ENCODE results near the gene IL13. TPM values are rescaled to one million over a fixed set of nuclear protein-coding genes. Genes with fewer than 3 reads are reported as not detected.

The IL13 gene
- total RNA-seq, 1 experiment from 2014 or later, result not detected

DNA sequence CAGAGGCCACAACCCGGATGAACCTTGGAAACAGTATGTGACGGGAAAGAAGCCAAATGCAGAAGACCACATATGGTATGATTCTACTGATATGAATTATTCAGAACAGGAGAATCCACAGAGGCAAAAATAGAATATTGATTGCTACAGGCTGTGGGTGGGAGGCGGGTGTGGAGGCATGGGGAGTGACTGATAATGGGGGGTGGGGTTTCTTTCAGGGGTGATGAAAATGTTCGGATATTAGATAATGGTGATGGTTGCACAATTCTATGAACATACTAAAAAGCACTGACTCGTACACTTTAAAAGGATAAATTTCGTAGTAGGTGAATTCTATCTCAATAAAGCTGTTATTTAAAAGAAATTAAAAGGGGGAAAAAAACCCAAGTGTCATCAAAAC lies 26.5 kb downstream of the IL13 start:
- no peak overlapping the region for H4K91ac ChIP-seq (ENCODE audit: insufficient read length, low read depth, low read length)
- H3K18ac ChIP-seq (ENCODE audit: insufficient read length, low read depth, low read length), result no peak overlapping the region
- H3K27me3 ChIP-seq (ENCODE audit: insufficient read depth, low read length), result no peaks in the 10 kb centered on the region
- H3K4me1 ChIP-seq (ENCODE audit: insufficient read depth, low read length), result no peaks in the 10 kb centered on the region
- TF ChIP-seq, protein P1, sequence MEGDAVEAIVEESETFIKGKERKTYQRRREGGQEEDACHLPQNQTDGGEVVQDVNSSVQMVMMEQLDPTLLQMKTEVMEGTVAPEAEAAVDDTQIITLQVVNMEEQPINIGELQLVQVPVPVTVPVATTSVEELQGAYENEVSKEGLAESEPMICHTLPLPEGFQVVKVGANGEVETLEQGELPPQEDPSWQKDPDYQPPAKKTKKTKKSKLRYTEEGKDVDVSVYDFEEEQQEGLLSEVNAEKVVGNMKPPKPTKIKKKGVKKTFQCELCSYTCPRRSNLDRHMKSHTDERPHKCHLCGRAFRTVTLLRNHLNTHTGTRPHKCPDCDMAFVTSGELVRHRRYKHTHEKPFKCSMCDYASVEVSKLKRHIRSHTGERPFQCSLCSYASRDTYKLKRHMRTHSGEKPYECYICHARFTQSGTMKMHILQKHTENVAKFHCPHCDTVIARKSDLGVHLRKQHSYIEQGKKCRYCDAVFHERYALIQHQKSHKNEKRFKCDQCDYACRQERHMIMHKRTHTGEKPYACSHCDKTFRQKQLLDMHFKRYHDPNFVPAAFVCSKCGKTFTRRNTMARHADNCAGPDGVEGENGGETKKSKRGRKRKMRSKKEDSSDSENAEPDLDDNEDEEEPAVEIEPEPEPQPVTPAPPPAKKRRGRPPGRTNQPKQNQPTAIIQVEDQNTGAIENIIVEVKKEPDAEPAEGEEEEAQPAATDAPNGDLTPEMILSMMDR (conservative IDR thresholded peaks at IDR 0.05), result no peak
- H2BK20ac ChIP-seq (ENCODE audit: low read depth, low read length, poor library complexity, severe bottlenecking), result no peak overlapping the region
- H3K36me3 Mint-ChIP-seq (ENCODE audit: insufficient read depth in 1 of 3, low read depth in 3 of 3), result no peaks in the 10 kb centered on the region
- no peak overlapping the region for H2BK12ac ChIP-seq (ENCODE audit: insufficient read length, low read depth, low read length)
- H2BK120ac ChIP-seq (ENCODE audit: low read depth, low read length, poor library complexity, severe bottlenecking), result no peak overlapping the region
- no peaks in the 10 kb centered on the region for H3K79me1 ChIP-seq (ENCODE audit: insufficient read depth, low read depth, low read length, poor library complexity, severe bottlenecking)
- no peak overlapping the region for H3K14ac ChIP-seq (ENCODE audit: insufficient read depth, low read length)
- H2BK5ac ChIP-seq (ENCODE audit: insufficient read length, low read length), result no peak overlapping the region
- no peak overlapping the region for H2AK5ac ChIP-seq (ENCODE audit: insufficient read length, low read length)
- H4K8ac ChIP-seq (replicated peaks; ENCODE audit: insufficient read length, low read depth, low read length), result no peak overlapping the region
- H4K5ac ChIP-seq (ENCODE audit: insufficient read length, low read depth, low read length), result no peak overlapping the region
- no peak overlapping the region for H3K9ac ChIP-seq (ENCODE audit: extremely low read depth, insufficient read length, low read length)
- no peak overlapping the region for H3T11ph ChIP-seq (ENCODE audit: low read length)
- H3K56ac ChIP-seq (ENCODE audit: insufficient read length, low read depth, low read length), result no peak overlapping the region
- H3K4me2 ChIP-seq (ENCODE audit: insufficient read depth, insufficient read length, low read length), result no peak overlapping the region
- WGBS (ENCODE audit: extremely low coverage, insufficient read length, low lambda C conversion rate), result no CpG with 5 or more reads among the region's 6 CpGs
- no peaks in the 10 kb centered on the region for H3K27me3 Mint-ChIP-seq (ENCODE audit: low read depth)
- H3K4me1 Mint-ChIP-seq, result peaks cover 4 to 8% of the 10 kb centered on the region in 2 experiments; a peak in 1 of 4 replicates
- no peak overlapping the region for H2AFZ ChIP-seq (ENCODE audit: low read length)
- no peaks in the 10 kb centered on the region for H3K23me2 ChIP-seq (ENCODE audit: insufficient read length, low read depth, low read length, poor library complexity, severe bottlenecking)
- no peak overlapping the region for H3K27ac ChIP-seq (ENCODE audit: insufficient read length, low read depth, low read length)
- no peaks in the 10 kb centered on the region for H3K9me3 Mint-ChIP-seq
- no peaks in the 10 kb centered on the region for H3K79me2 ChIP-seq (ENCODE audit: insufficient read depth, low read length)
- no peak overlapping the region for H3K4ac ChIP-seq (ENCODE audit: low read depth, low read length)
- no peak overlapping the region for H3K4me3 Mint-ChIP-seq
- no peak overlapping the region for H3K23ac ChIP-seq (ENCODE audit: insufficient read length, low read depth, low read length)
- no peaks in the 10 kb centered on the region for H3K9me3 ChIP-seq (ENCODE audit: control insufficient read depth, low read depth, low read length)
- DNase-seq, result no peak
- no peak overlapping the region for H3K27ac Mint-ChIP-seq
- H4K20me1 ChIP-seq (ENCODE audit: control insufficient read depth, insufficient read depth, insufficient read length), result no peaks in the 10 kb centered on the region
- no peak overlapping the region for H2BK15ac ChIP-seq (ENCODE audit: low read depth, low read length)

All from H9 (cell line).